Esophagus (tissue), 2 donors: ENCODE data around the gene HMG20B. TPM values are rescaled to one million over a fixed set of nuclear protein-coding genes. Genes with fewer than 3 reads are reported as not detected.

Experiments used
- H3K27ac ChIP-seq, 2 donors: one replicate each; pipeline ENCODE4 v1.5.1; 2013; ENCODE audit warnings: low read depth in 2 of 2, mild to moderate bottlenecking in 2 of 2, inconsistent platforms in 1 of 2, low read length in 1 of 2, moderate library complexity in 1 of 2
- H3K27me3 ChIP-seq, 2 donors: one replicate each; pipeline ENCODE4 v1.6.1; 2013; ENCODE audit warnings: low read length in 2 of 2, control low read depth in 1 of 2, mild to moderate bottlenecking in 1 of 2; ENCODE audit not compliant: insufficient read depth in 2 of 2, control insufficient read depth in 1 of 2
- H3K36me3 ChIP-seq, 2 donors: one replicate each; pipeline ENCODE4 v1.6.1; 2013; ENCODE audit warnings: low read length in 1 of 2; ENCODE audit not compliant: control insufficient read depth in 2 of 2, insufficient read depth in 2 of 2
- H3K4me1 ChIP-seq, 2 donors: one replicate each; pipeline ENCODE4 v1.6.1; 2013; ENCODE audit warnings: low read length in 1 of 2; ENCODE audit not compliant: control insufficient read depth in 2 of 2, insufficient read depth in 2 of 2
- H3K4me3 ChIP-seq, 2 donors: one replicate each; pipeline ENCODE4 v1.5.1; 2013; ENCODE audit warnings: low read length in 2 of 2, mild to moderate bottlenecking in 2 of 2, low read depth in 1 of 2, moderate library complexity in 1 of 2
- H3K9me3 ChIP-seq, 2 donors: one replicate each; pipeline ENCODE4 v1.6.1; 2013; ENCODE audit warnings: mild to moderate bottlenecking in 2 of 2, low read depth in 1 of 2, low read length in 1 of 2, moderate library complexity in 1 of 2; ENCODE audit not compliant: control insufficient read depth in 2 of 2, insufficient read depth in 1 of 2
- WGBS, 2 donors: extraction: QIAGEN DNeasy Blood & Tissue Kit; methylation state at CpG; one replicate each; pipeline ENCODE4 v1.1.7; 2013; 5-methylcytosine and 5-hydroxymethylcytosine counted together
- polyA plus RNA-seq, 2 donors: library from polyadenylated mRNA; stranded (reverse); fragments of 200-250 nt; gene quantifications; one replicate each; pipeline ENCODE4 v1.2.3, GENCODE V29; 2013
- donor health status: healthy with polysubstance abuse.
- donor health status: Bipolar disorder and iron deficiency.

HMG20B gene
- polyA plus RNA-seq, 2 donors = 62.1 to 68.4 TPM

DNA sequence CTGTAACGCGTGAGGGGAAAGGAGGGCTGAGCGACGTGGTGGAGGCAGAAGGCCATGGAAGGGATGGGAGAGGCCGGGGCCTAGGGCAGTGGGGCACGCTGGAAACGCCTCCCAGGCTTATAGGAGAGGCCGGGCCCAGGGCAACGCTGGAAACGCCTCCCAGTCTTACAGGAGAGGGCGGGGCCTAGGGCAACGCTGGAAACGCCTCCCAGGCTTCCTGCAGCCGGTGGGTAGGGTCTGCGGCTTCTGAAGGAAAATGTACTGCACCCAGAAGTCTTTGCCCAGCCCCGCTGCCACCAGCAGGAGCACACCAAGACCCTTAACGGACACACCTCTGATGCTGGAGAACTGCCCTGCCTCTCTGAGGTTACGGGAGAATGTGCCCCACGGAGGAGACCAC lies 44.7 kb downstream of the HMG20B start:
- Histone ChIP-seq H3K4me3 (no peak overlapping the region), H3K9me3 (no peaks in the 10 kb centered on the region), H3K27me3 (no peaks in the 10 kb centered on the region), H3K36me3 (peaks cover 0 to 44% of the 10 kb centered on the region in 2 donors), H3K27ac (no peak overlapping the region), H3K4me1 (peaks cover 0 to 5% of the 10 kb centered on the region in 2 donors)
- WGBS, 2 donors = 68 to 78% methylated on average over 19 of the region's 19 CpGs

DNA sequence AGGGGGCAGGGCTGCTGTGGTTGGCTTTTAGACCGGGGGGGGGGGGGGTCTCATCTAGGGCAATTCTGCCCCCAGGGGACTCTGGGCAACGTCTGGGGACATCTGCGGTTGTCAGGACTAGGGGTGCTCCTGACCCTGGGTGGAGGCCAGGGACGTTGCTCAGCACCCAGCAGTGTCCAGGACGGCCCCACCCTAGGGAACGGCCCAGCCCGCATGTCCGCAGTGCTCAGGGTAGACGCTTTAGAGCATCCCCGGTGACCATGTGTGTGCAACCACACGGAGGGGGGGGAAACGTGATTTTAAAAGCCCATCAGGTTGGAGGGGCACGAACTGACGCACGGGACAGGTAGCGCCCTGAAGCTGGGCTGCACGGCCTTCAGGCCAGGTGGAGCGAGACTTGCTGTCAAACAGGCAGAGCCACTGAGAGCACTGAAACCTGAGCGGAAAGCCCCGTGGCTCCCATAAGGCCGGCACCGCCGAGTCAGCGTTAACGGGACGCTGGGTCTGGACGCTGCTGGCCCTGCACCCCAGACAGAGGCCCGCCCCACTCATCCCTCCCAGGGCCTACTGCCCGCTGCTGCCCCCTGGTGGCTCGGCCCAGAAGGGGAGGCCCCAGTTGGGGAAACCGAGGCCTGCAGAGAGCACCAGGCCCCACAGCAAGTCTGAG lies 45.5 kb downstream of the HMG20B start:
- WGBS, 2 donors = 44 to 52% methylated on average over 31 of the region's 31 CpGs
- Histone ChIP-seq H3K9me3 (no peaks in the 10 kb centered on the region), H3K27ac (peak overlapping the region in 1 of 2 donors; percentile 14), H3K4me1 (peaks cover 0 to 5% of the 10 kb centered on the region in 2 donors), H3K36me3 (peaks cover 0 to 41% of the 10 kb centered on the region in 2 donors), H3K4me3 (no peak overlapping the region), H3K27me3 (no peaks in the 10 kb centered on the region)

DNA sequence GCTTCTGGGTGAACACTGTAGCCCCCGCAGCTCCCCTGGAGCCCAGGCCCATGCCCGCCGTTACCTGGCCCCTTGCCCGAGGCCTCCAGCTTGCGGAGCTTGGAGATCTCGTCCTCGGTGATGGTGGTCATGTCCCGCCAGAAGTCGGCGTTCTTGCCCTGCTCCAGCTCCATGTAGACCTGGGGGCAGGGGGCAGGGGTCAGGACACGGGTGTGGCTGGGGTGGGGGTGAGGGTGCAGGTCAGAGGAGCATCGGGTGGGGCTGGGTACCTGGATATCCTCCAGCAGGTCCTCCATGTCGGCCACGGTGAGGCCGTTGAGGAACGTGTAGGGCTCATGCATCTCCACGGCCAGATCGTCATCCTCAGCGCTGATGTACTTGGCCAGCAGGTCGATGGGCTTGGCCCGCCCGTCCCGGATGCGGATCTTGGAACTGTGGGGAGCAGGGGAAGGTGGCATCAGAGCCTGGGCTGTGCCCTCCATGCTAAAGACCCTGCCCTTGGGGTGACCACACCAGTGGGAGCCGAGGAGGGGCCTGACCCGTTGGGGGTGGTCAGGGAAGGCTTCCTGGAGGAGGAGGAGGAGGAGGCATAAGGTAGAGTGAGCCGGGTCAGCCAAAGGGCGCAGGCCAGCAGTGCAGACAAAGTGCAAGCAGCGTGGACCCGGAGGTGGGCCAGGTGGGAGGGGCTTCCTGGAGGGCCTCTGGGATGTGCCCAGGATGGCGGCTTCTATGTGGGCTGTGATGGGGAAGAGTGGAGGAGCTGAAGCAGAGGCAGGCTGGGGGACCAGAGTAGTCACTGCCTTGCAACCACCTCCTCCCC lies 46.3 kb downstream of the HMG20B start:
- no peaks in the 10 kb centered on the region for H3K27me3 ChIP-seq
- no peak overlapping the region for H3K4me3 ChIP-seq
- H3K4me1 ChIP-seq = peaks cover 3 to 5% of the 10 kb centered on the region in 2 donors
- peaks cover 0 to 43% of the 10 kb centered on the region in 2 donors for H3K36me3 ChIP-seq
- no peak overlapping the region for H3K27ac ChIP-seq
- WGBS, 2 donors = 86 to 91% methylated on average over 30 to 31 of the region's 31 CpGs
- no peaks in the 10 kb centered on the region for H3K9me3 ChIP-seq

DNA sequence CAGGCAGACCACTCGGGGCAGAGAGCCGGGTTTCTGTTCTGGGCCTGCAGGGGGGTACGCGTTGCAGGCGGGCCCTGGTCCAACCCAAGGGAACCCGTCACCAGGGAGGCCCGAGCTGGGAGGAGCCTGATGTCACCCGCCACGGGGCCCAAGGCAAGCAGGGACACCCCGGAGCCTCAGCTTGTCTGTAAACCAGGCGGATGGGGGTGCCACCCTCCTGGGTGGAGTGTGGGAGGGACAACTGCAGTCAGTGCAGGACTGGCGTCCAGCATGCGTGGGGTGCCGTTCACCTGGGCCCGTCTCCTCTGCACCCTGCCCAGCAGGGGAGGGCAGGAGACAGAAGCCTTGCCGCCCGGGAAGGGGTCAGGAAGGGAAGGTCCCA lies 46.9 kb downstream of the HMG20B start:
- Histone ChIP-seq H3K27me3 (no peaks in the 10 kb centered on the region), H3K4me3 (no peak overlapping the region), H3K27ac (no peak overlapping the region), H3K36me3 (peaks cover 0 to 43% of the 10 kb centered on the region in 2 donors), H3K4me1 (peaks cover 3 to 7% of the 10 kb centered on the region in 2 donors), H3K9me3 (no peaks in the 10 kb centered on the region)
- 79 to 84% methylated on average over 16 to 17 of the region's 17 CpGs for WGBS, 2 donors

DNA sequence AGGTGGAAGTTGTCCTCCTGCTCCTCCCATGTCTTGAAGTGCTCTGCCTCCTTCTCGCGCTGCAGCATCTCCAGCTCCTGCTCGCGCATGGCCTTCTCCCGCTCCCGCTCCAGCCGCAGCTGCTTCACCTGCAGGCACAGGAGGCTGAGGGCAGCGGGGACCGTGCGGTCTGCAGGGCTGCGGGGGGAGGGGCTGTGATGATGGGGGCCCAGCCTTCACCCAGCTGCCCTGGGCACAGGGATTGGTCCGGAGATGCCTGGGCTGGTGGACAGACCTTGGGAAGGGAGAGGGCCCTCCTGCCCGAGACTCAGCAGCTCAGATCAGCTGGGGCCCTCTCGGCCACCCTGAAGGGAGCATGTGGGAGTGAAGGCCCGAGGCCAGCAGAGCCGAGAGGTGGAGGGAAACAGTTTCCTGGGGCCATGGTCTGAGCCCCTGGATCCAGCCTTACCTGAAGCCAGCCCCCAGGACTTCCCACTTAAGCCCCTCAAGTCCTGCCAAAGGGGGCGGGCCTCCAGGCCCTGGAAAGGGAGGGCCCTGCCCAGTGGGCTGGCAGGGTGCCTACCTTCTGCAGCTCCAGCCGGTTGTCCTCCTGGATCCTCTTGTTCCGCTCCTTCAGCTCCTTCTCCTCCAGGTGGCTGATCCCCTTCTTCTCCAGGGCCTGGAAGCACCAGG lies 47.5 kb downstream of the HMG20B start:
- Histone ChIP-seq H3K27me3 (no peaks in the 10 kb centered on the region), H3K27ac (no peak overlapping the region), H3K36me3 (peaks cover 0 to 40% of the 10 kb centered on the region in 2 donors), H3K4me1 (peaks cover 3 to 7% of the 10 kb centered on the region in 2 donors), H3K4me3 (no peak overlapping the region), H3K9me3 (no peaks in the 10 kb centered on the region)
- WGBS, 2 donors = 82 to 86% methylated on average over 18 to 19 of the region's 19 CpGs

DNA sequence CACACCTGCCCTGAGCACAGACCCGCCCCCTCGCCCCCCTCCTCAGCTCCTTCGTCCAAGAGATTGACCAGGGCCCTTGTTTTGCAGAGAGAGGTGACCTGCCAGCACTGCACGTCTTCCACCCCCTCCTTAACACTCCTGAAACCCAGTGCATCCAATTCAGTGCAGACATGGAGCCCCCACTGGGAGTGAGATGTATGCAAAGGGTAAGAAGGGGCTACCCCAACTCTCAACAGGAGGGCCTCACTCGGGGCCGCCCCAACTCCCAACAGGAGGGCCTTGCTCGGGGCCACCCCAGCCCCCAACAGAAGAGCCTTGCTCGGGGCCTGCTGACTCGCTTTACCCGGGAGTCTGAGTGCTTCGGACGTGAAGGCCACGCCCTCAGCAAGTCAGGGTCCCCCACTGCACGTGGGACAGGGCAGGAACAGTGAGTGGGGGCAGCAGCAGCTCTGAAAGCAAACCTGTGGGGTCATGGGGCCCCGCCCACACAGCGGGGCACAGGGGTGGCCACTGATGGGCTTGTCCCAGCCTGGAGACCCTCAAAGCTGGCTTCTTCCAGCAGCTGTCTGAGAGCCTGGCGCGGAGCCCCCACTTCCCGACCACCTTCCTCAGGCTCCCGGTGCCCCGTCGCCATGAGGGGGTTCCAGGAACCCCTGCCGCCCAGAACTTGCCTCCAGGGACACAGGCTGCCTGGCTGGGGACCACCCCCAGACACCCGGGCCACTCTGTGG lies 48.2 kb downstream of the HMG20B start:
- H3K4me3 ChIP-seq = no peak overlapping the region
- peaks cover 3 to 12% of the 10 kb centered on the region in 2 donors for H3K4me1 ChIP-seq
- H3K27ac ChIP-seq = no peak overlapping the region
- peaks cover 0 to 34% of the 10 kb centered on the region in 2 donors for H3K36me3 ChIP-seq
- H3K27me3 ChIP-seq = no peaks in the 10 kb centered on the region
- WGBS, 2 donors = 86 to 87% methylated on average over 22 to 24 of the region's 24 CpGs
- no peaks in the 10 kb centered on the region for H3K9me3 ChIP-seq

DNA sequence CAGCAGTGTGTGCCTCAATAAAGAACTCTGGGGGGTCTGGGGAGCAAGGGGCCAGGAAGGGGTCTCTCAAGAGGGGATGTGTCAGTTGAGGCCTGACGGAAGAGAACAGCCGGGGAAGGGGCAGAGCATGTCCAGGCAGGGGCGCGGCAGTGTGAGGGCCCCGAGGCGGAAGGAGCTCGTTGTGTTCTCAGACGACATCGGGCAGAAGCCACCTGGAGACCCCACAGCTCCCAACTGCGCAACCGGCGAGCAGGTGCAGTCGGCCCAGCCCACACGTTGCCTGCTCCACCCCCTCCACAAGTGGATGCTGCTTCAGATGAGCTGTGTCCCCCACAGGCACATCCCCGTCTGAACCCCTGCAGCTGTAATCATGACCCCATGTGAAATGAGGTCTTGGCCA lies 48.9 kb downstream of the HMG20B start:
- H3K36me3 ChIP-seq = peaks cover 0 to 34% of the 10 kb centered on the region in 2 donors
- no peak overlapping the region for H3K27ac ChIP-seq
- H3K9me3 ChIP-seq = no peaks in the 10 kb centered on the region
- no peak overlapping the region for H3K4me3 ChIP-seq
- peaks cover 3 to 12% of the 10 kb centered on the region in 2 donors for H3K4me1 ChIP-seq
- 91% methylated on average over 15 of the region's 15 CpGs for WGBS, 2 donors
- H3K27me3 ChIP-seq = no peaks in the 10 kb centered on the region

DNA sequence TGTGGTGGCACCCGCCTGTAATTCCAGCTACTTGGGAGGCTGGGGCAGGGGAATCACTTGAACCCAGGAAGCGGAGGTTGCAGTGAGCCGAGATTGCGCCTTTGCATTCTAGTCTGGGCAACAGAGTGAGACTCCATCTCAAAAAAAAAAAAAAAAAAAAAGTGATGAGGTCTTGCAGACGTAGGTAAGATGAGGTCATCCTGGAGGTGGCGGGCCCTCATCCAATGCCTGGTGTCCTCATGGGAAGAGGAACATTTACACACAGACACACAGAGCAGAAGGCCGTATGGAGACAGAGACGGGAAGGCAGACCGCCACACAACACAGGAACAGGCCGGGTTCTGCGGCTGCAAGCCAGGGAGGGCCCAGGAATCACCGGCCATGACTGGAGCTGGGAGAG lies 49.5 kb downstream of the HMG20B start:
- Histone ChIP-seq H3K4me3 (no peak overlapping the region), H3K4me1 (peaks cover 3 to 12% of the 10 kb centered on the region in 2 donors), H3K27ac (no peak overlapping the region), H3K36me3 (peaks cover 0 to 34% of the 10 kb centered on the region in 2 donors), H3K9me3 (no peaks in the 10 kb centered on the region), H3K27me3 (no peaks in the 10 kb centered on the region)
- 82 to 90% methylated on average over 12 of the region's 12 CpGs for WGBS, 2 donors

DNA sequence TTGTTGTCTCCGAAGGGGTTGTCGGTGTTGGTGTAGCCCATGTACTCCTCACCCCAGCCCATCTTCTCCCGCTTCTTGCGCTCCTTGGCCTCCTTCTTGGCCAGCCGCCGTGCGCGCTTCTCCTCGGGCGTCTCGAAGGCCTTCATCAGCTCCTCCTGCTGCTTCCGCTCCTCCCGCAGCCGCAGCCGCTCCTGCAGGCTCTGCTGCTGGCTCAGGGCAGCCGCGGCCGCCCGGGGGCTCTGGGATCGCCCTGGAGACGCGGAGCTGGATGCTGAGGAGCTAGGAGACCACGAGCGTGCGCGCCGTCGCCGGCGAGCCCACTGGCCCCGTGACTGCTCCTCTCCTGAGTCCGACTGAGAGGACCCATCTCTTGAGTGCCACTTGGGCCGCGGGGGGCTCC lies 51.0 kb downstream of the HMG20B start:
- H3K4me3 ChIP-seq = no peak overlapping the region
- H3K27ac ChIP-seq = no peak overlapping the region
- peaks cover 0 to 31% of the 10 kb centered on the region in 2 donors for H3K36me3 ChIP-seq
- no peaks in the 10 kb centered on the region for H3K9me3 ChIP-seq
- no peaks in the 10 kb centered on the region for H3K27me3 ChIP-seq
- H3K4me1 ChIP-seq = peaks cover 3 to 7% of the 10 kb centered on the region in 2 donors
- 92% methylated on average over 34 of the region's 34 CpGs for WGBS, 2 donors
